Right cardiac atrium (tissue), 5 donors: ENCODE results near the gene LDHAL6A. TPM values are rescaled to one million over a fixed set of nuclear protein-coding genes. Genes with fewer than 3 reads are reported as not detected.

Experiments used
- ATAC-seq, 2 donors: fragments of 200-7000 bp; cut with Tn5 transposase; one replicate each; pipeline versions ENCODE4 v1.8.0 to v1.9.1; 2020; ENCODE audit warnings: moderate library complexity in 2 of 2, mild to moderate bottlenecking in 1 of 2
- DNase-seq, 3 donors: peaks; one replicate each; pipeline ENCODE4 v3.0.0-alpha.2; 2020
- H3K27ac ChIP-seq: one replicate; pipeline ENCODE4 v1.5.1; 2013; ENCODE audit warnings: mild to moderate bottlenecking, low read length, control low read depth, moderate library complexity
- H3K27me3 ChIP-seq: one replicate; pipeline ENCODE4 v1.6.1; 2013; ENCODE audit not compliant: control insufficient read depth, insufficient read depth
- H3K4me1 ChIP-seq: one replicate; pipeline ENCODE4 v1.6.1; 2013; ENCODE audit warnings: low read length; ENCODE audit not compliant: control insufficient read depth, insufficient read depth
- H3K4me3 ChIP-seq: one replicate; pipeline ENCODE4 v1.5.1; 2013; ENCODE audit warnings: low read length, control low read depth
- H3K9me3 ChIP-seq: one replicate; pipeline ENCODE4 v1.6.1; 2013; ENCODE audit warnings: low read length; ENCODE audit not compliant: control insufficient read depth
- WGBS: extraction: QIAGEN DNeasy Blood & Tissue Kit; methylation state at CpG from one replicate; pipeline ENCODE4 v1.1.7; 2013; 5-methylcytosine and 5-hydroxymethylcytosine counted together
- intact Hi-C, 4 donors: fragments of 100-400 bp; cut with DNase I; formaldehyde crosslinking; loops; one replicate each; pipeline versions ENCODE4 v1.11.0 to v1.14.0; 2022 to 2023
- polyA plus RNA-seq: library from polyadenylated mRNA; stranded (reverse); fragments of 200-250 nt; gene quantifications from one replicate; pipeline ENCODE4 v1.2.3, GENCODE V29; 2013
- total RNA-seq, 4 donors: library from RNA; stranded (reverse); fragmentation: NEBNext Ultra II Directional; extraction: Animal tissue kit (Norgen Biotek cat#: 25700); gene quantifications; one replicate each; pipeline ENCODE4 v1.2.1, GENCODE V29; 2021
- donor health status: healthy with polysubstance abuse.
- donor health status: DM: no; HTN: yes; CAD: no.
- donor health status: DM: no; HTN: no; CAD: no.
- donor health status: DM: no; HTN: yes; CAD: no; lungs with severe emphysema.
- donor health status: DM: yes; HTN: yes; CAD: no.

The LDHAL6A gene
- total and polyA plus RNA-seq, 5 donors = 0.16 to 0.20 TPM; not detected in 3

DNA sequence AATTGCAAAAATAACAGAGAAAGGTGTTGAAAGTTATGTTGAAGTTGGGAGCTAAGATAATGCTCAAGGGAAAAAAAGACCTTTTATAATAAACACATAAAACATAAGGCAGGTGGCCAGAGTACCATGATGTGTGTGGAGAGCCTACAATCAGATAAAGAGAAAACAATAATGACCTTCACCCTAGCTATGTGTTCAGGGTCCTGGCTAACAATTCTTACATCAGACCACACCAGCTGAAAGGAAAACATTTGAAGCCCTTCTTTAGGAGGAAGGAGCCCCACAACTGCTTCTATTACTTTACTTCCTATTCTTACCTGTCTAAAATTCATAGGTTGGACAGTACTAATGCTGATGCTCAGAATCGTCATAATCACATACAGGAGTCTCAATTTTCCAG lies 68.6 kb downstream of the LDHAL6A start:
- intact Hi-C loops = loop anchor here in 2 of 4 donors (10.0 kb wide), 2 partner anchors 129 to 199 kb away; partner anchors contain the start of genes GTF2H1 (in 1 of the 2), HPS5 (in 1 of the 2) and LDHA (in 1 of the 2)
- Histone ChIP-seq H3K27me3 (no peaks in the 10 kb centered on the region), H3K4me1 (no peaks in the 10 kb centered on the region), H3K9me3 (no peaks in the 10 kb centered on the region), H3K27ac (no peak overlapping the region), H3K4me3 (no peak overlapping the region)
- 96% methylated on average over 1 of the region's 1 CpG for WGBS
- DNase-seq = no peak
- no peak for ATAC-seq

DNA sequence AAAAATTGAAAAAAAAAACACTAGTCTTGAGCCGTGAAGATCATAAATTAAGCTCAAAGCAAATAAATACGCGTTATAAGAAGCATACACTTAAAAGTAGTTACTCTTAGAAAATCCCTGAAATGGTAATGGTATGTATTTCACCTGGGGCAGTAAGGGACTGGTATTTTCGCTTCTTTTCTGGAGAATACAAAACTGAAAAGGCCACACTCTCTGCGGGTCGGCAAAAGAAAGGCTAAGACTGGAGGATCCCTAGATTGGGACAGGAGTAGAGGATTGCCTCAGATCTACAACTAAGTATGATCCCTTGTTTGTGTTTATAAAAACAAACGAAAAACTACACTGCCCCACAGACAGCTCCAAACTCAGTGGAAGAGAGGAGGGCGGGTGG lies 70.5 kb downstream of the LDHAL6A start:
- intact Hi-C loops = loop anchor here in 2 of 4 donors (10.0 kb wide), 2 partner anchors 131 to 201 kb away; partner anchors contain the start of genes GTF2H1 (in 1 of the 2), HPS5 (in 1 of the 2) and LDHA (in 1 of the 2)
- under 1% methylated on average over 8 of the region's 8 CpGs for WGBS

GRCh38 chr11:18526521-18527296 lies 71.1 kb downstream of the LDHAL6A start, which contains the start of gene TSG101:
Gene TSG101 (minus strand): TSS chr11:18526942. CDS start chr11:18526816, 126 bp downstream.
- H3K4me1 ChIP-seq = no peaks in the 10 kb centered on the region
- no peaks in the 10 kb centered on the region for H3K27me3 ChIP-seq
- H3K4me3 ChIP-seq = peak within 1 kb of the TSS; percentile 65
- under 1% methylated on average over 57 of the region's 57 CpGs for WGBS
- DNase-seq (peak; percentile 95 to 98 (median 97)), ATAC-seq (peak; percentile 100)
- no peaks in the 10 kb centered on the region for H3K9me3 ChIP-seq
- intact Hi-C loops = loop anchor here in 2 of 4 donors (10.0 kb wide), 2 partner anchors 132 to 202 kb away; partner anchors contain the start of genes GTF2H1 (in 1 of the 2), HPS5 (in 1 of the 2) and LDHA (in 1 of the 2)
- H3K27ac ChIP-seq = peak within 1 kb of the TSS; percentile 91

More for the DNA sequence above, 70.5 kb downstream of the LDHAL6A start:
- DNase-seq = no peak
- Histone ChIP-seq H3K27me3 (no peaks in the 10 kb centered on the region), H3K4me3 (peak overlapping the region; percentile 65), H3K27ac (peak overlapping the region; percentile 91), H3K9me3 (no peaks in the 10 kb centered on the region), H3K4me1 (no peaks in the 10 kb centered on the region)
- no peak for ATAC-seq

GRCh38 chr11:18527512-18527911 lies 71.9 kb downstream of the LDHAL6A start:
- Histone ChIP-seq H3K4me3 (peak overlapping the region; percentile 65), H3K4me1 (no peaks in the 10 kb centered on the region), H3K9me3 (no peaks in the 10 kb centered on the region), H3K27me3 (no peaks in the 10 kb centered on the region), H3K27ac (peak overlapping the region; percentile 37)
- ATAC-seq (no peak), DNase-seq (no peak)
- intact Hi-C loops = loop anchor here in 2 of 4 donors (10.0 kb wide), 2 partner anchors 133 to 203 kb away; partner anchors contain the start of genes GTF2H1 (in 1 of the 2), HPS5 (in 1 of the 2) and LDHA (in 1 of the 2)
- WGBS = 44% methylated on average over 5 of the region's 5 CpGs

Other genes starting within 250 kb of the LDHAL6A start
- gene SAA4, start 219.1 kb upstream of the LDHAL6A start, total RNA-seq = not detected
- not detected for gene SAA4, start 219.1 kb upstream of the LDHAL6A start, polyA plus RNA-seq
- 1 to 10 TPM in 1 of 4 donors, under 1 TPM in 2, not detected in 1; 0.59 to 5.5 (median 0.97) TPM for gene SAA2, start 207.2 kb upstream of the LDHAL6A start, total RNA-seq
- 14.9 TPM for gene SAA2, start 207.2 kb upstream of the LDHAL6A start, polyA plus RNA-seq
- gene SAA1, start 189.6 kb upstream of the LDHAL6A start, total RNA-seq = 10 to 100 TPM in 1 of 4 donors, 1 to 10 TPM in 2, not detected in 1; 2.2 to 24.8 (median 2.4) TPM
- gene SAA1, start 189.6 kb upstream of the LDHAL6A start, polyA plus RNA-seq = 106 TPM
- gene HPS5, start 133.7 kb upstream of the LDHAL6A start, total RNA-seq = 10 to 100 TPM; 12.3 to 13.7 (median 12.6) TPM
- 6.7 TPM for gene HPS5, start 133.7 kb upstream of the LDHAL6A start, polyA plus RNA-seq
- gene GTF2H1, start 133.3 kb upstream of the LDHAL6A start, total RNA-seq = 10 to 100 TPM; 23.9 to 26.3 (median 24.5) TPM
- 14.4 TPM for gene GTF2H1, start 133.3 kb upstream of the LDHAL6A start, polyA plus RNA-seq
- 100 to 1,000 TPM; 224 to 399 (median 321) TPM for gene LDHA, start 61.3 kb upstream of the LDHAL6A start, total RNA-seq
- gene LDHA, start 61.3 kb upstream of the LDHAL6A start, polyA plus RNA-seq = 329 TPM
- 1 to 10 TPM in 1 of 4 donors, not detected in 3; 2.7 TPM for gene LDHC, start 43.5 kb upstream of the LDHAL6A start, total RNA-seq
- gene LDHC, start 43.5 kb upstream of the LDHAL6A start, polyA plus RNA-seq = 2.7 TPM
- 10 to 100 TPM; 52.2 to 58.4 (median 56.0) TPM for gene TSG101, start 71.1 kb downstream of the LDHAL6A start, total RNA-seq
- 55.2 TPM for gene TSG101, start 71.1 kb downstream of the LDHAL6A start, polyA plus RNA-seq
- 10 to 100 TPM; 16.7 to 19.0 (median 17.4) TPM for gene UEVLD, start 132.9 kb downstream of the LDHAL6A start, total RNA-seq
- 7.0 TPM for gene UEVLD, start 132.9 kb downstream of the LDHAL6A start, polyA plus RNA-seq
- gene MISFA, start 143.9 kb downstream of the LDHAL6A start, total RNA-seq = 10 to 100 TPM in 2 of 4 donors, 1 to 10 TPM in 2; 8.2 to 16.4 (median 11.6) TPM
- gene MISFA, start 143.9 kb downstream of the LDHAL6A start, polyA plus RNA-seq = 8.2 TPM
- 10 to 100 TPM; 10.1 to 13.5 (median 12.3) TPM for gene SPTY2D1, start 178.5 kb downstream of the LDHAL6A start, total RNA-seq
- gene SPTY2D1, start 178.5 kb downstream of the LDHAL6A start, polyA plus RNA-seq = 4.3 TPM
- gene TMEM86A, start 242.9 kb downstream of the LDHAL6A start, total RNA-seq = 1 to 10 TPM; 4.6 to 6.8 (median 5.1) TPM
- 3.6 TPM for gene TMEM86A, start 242.9 kb downstream of the LDHAL6A start, polyA plus RNA-seq